ENCODE results near the gene NUDCD3. TPM values are rescaled to one million over a fixed set of nuclear protein-coding genes. Genes with fewer than 3 reads are reported as not detected.
A peak's percentile ranks its signal among the peaks of the same experiment; 100 is the strongest.

Gene NUDCD3
- total and polyA plus RNA-seq, 4 donors: 20.8 to 111 (median 62.0) TPM

DNA sequence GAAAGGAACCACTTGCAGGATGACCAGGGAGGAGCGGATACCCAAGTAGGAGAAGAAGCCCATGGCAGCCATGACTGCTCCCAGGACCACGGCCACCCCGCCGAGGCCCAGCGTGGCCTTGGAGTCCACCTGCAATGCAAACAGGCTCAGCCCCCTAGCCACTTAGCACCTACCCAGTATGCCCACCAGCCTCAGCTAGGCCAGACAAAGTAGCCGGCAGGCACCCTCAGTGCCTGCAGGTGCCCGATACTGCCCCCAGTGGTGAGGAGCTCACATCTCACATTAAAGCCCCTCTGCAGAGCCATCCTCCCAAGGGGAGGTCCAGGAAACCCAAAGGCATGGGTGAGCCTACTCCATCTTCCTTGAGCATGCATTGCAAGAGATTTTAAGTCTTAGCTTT is 44.0 kb upstream of the NUDCD3 start:
- no peaks in the 10 kb centered on the region for H3K4me1 ChIP-seq (ENCODE audit: control insufficient read depth in 1 of 2, insufficient read depth in 2 of 2, low read length in 2 of 2)
- DNase-seq (no peak), ATAC-seq (ENCODE audit: low FRiP score) (no peak)
- H3K4me3 ChIP-seq (ENCODE audit: low read length in 2 of 2): no peak overlapping the region
- no peaks in the 10 kb centered on the region for H3K27me3 ChIP-seq (ENCODE audit: control insufficient read depth in 1 of 2, insufficient read depth in 2 of 2, low read length in 1 of 2)
- H3K36me3 ChIP-seq (ENCODE audit: control insufficient read depth in 1 of 2, insufficient read depth in 2 of 2, low read length in 1 of 2): no peaks in the 10 kb centered on the region
- 60% methylated on average over 7 of the region's 7 CpGs for WGBS, 2 donors
- no peaks in the 10 kb centered on the region for H3K9me3 ChIP-seq (ENCODE audit: control insufficient read depth, low read length)
- intact Hi-C loops (cut with DNase I): no loop called here
- H3K27ac ChIP-seq (ENCODE audit: low read depth in 1 of 2, low read length in 2 of 2): no peak overlapping the region

DNA sequence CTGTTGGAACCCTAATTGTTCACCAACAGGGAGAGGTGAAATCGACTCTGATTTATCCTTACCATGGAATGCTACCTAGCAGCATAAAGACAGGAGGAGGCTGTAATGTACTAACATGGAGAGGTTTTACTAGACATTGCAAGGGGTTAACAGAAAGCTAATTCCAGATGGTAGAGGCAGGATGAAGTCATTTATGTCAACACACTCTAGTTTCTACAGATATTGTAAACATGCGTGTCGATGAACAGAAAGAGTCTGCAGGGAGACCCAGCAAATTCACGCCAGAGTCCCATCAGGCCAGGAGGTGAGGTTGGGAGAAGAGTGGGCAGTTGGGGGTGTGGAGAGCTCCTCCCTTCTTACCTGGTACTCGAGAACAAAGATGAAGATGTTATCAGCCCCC is 43.6 kb upstream of the NUDCD3 start:
- 55 to 57% methylated on average over 5 of the region's 5 CpGs for WGBS, 2 donors
- Histone ChIP-seq H3K36me3 (ENCODE audit: control insufficient read depth in 1 of 2, insufficient read depth in 2 of 2, low read length in 1 of 2) (no peaks in the 10 kb centered on the region), H3K4me1 (ENCODE audit: control insufficient read depth in 1 of 2, insufficient read depth in 2 of 2, low read length in 2 of 2) (no peaks in the 10 kb centered on the region), H3K27ac (ENCODE audit: low read depth in 1 of 2, low read length in 2 of 2) (no peak overlapping the region), H3K4me3 (ENCODE audit: low read length in 2 of 2) (no peak overlapping the region), H3K9me3 (ENCODE audit: control insufficient read depth, low read length) (no peaks in the 10 kb centered on the region), H3K27me3 (ENCODE audit: control insufficient read depth in 1 of 2, insufficient read depth in 2 of 2, low read length in 1 of 2) (no peaks in the 10 kb centered on the region)
- intact Hi-C loops (cut with DNase I): no loop called here
- ATAC-seq (ENCODE audit: low FRiP score) (no peak), DNase-seq (no peak)

DNA sequence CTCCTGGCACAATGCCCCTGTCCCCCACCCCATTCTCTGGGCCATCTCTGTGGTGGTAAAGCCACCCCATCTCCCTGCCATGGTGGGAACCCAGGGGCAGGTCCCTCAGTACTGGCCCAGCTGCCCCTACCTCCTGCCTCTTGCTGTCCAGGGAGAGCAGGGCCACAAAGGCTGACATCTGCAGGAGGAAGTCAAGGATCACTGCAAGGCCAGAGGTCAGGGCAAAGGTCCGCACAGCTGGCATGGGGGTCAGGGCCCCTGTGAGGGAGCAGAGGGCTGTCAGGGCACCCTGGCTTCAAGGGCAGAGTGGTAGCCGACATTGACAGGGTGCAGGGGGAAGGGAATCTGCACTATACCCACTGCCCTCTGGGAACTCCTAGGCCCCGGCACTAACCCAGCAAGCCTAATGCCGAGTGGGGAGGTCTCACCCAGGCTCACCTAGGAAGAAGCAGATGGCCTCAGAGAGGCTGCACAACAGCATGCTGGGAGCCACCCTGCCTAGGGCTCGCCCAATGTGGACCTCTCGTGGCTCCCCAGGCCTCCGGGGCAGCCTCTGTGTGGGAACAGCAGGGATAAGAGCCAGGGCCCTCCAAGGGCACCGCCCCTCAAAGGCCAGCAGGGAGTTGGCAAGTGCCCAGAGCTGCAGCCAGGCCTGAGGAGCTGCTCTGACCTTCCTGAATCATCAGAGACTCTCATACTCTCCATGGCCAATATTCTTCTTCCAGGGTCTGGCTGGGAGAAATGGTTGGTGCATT is 43.0 kb upstream of the NUDCD3 start:
- H3K4me1 ChIP-seq (ENCODE audit: control insufficient read depth in 1 of 2, insufficient read depth in 2 of 2, low read length in 2 of 2): no peaks in the 10 kb centered on the region
- no peak for ATAC-seq (ENCODE audit: low FRiP score)
- H3K27me3 ChIP-seq (ENCODE audit: control insufficient read depth in 1 of 2, insufficient read depth in 2 of 2, low read length in 1 of 2): no peaks in the 10 kb centered on the region
- H3K27ac ChIP-seq (ENCODE audit: low read depth in 1 of 2, low read length in 2 of 2): no peak overlapping the region
- WGBS, 2 donors: 76 to 77% methylated on average over 8 of the region's 8 CpGs
- H3K36me3 ChIP-seq (ENCODE audit: control insufficient read depth in 1 of 2, insufficient read depth in 2 of 2, low read length in 1 of 2): no peaks in the 10 kb centered on the region
- no peak overlapping the region for H3K4me3 ChIP-seq (ENCODE audit: low read length in 2 of 2)
- no peaks in the 10 kb centered on the region for H3K9me3 ChIP-seq (ENCODE audit: control insufficient read depth, low read length)
- no peak for DNase-seq
- intact Hi-C loops (cut with DNase I): no loop called here

DNA sequence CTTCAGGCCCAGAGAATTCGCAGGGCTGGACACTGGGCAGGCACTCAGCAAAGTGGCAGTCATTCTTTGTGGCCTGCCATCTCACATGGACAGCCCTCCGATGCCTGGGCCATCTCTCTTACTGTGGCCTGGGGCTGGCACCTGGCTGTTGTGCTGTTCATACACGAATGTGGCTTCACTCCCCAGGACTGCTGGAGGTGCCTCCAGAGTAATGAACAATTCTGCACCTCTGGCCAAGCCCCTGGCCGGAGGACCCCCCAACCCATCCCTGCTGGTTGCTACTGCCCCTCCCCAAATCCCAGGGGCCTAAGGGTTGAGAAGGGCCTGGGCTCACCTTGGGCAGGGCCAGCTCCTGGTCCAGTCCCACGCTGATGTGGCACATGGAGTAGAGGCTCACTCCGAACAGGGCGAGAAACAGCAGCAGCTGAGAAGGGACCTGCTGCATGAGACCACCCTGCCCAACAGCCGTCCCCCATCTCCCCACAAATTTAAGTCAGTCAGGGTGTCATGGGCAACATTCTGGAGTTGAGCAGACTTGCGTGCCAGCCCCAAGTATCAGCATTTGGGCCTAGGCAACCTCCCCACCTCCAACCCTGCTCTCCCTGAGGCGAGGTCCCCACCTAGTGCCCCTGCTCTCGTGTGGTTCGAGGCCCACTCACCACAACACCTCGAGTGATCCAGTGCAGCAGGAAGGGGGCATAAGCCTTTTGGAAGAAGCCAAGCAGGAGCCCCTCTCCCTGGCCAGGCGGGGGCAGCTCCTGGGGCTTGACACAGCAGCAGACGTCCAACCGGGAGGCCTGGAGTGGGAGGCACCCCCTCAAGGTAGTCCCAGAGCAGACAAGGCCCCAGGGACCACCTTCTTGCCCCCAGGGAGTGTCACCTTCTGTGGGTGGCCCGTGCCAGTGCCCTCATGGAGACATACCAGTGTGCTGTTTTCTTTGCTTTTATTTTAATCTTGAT is 41.2 kb upstream of the NUDCD3 start:
- intact Hi-C loops (cut with DNase I): no loop called here

DNA sequence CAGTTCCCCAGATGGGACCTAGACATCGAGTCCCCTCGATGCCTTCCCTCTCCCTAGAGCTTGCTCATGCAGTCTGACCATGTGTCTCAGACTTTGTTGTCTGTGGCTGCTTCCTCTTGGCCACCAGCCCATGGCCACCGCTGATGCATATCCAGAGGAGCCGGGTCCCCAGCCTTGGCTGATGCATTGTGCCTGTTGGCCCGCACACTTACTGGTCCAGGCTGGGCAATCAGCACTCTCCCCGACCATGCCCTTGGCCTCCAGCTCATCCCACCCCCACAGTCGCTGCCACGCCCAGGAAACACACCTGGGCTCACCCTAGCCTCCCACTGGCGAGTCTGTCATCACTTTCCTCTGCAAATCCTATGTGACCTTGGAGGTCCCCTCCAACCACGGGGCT is 40.5 kb upstream of the NUDCD3 start:
- Histone ChIP-seq H3K9me3 (ENCODE audit: control insufficient read depth, low read length) (no peaks in the 10 kb centered on the region), H3K27me3 (ENCODE audit: control insufficient read depth in 1 of 2, insufficient read depth in 2 of 2, low read length in 1 of 2) (no peaks in the 10 kb centered on the region), H3K4me3 (ENCODE audit: low read length in 2 of 2) (no peak overlapping the region), H3K27ac (ENCODE audit: low read depth in 1 of 2, low read length in 2 of 2) (no peak overlapping the region), H3K36me3 (ENCODE audit: control insufficient read depth in 1 of 2, insufficient read depth in 2 of 2, low read length in 1 of 2) (no peaks in the 10 kb centered on the region), H3K4me1 (ENCODE audit: control insufficient read depth in 1 of 2, insufficient read depth in 2 of 2, low read length in 2 of 2) (no peaks in the 10 kb centered on the region)
- 83 to 85% methylated on average over 10 of the region's 10 CpGs for WGBS, 2 donors
- no peak for DNase-seq
- no peak for ATAC-seq (ENCODE audit: low FRiP score)
- intact Hi-C loops (cut with DNase I): no loop called here

More for the DNA sequence above, 41.2 kb upstream of the NUDCD3 start:
- Histone ChIP-seq H3K27ac (ENCODE audit: low read depth in 1 of 2, low read length in 2 of 2) (no peak overlapping the region), H3K4me3 (ENCODE audit: low read length in 2 of 2) (no peak overlapping the region), H3K9me3 (ENCODE audit: control insufficient read depth, low read length) (no peaks in the 10 kb centered on the region), H3K4me1 (ENCODE audit: control insufficient read depth in 1 of 2, insufficient read depth in 2 of 2, low read length in 2 of 2) (no peaks in the 10 kb centered on the region), H3K36me3 (ENCODE audit: control insufficient read depth in 1 of 2, insufficient read depth in 2 of 2, low read length in 1 of 2) (no peaks in the 10 kb centered on the region), H3K27me3 (ENCODE audit: control insufficient read depth in 1 of 2, insufficient read depth in 2 of 2, low read length in 1 of 2) (no peaks in the 10 kb centered on the region)
- peak; percentile 22 for ATAC-seq (ENCODE audit: low FRiP score)
- 81 to 86% methylated on average over 17 of the region's 17 CpGs for WGBS, 2 donors
- no peak for DNase-seq

DNA sequence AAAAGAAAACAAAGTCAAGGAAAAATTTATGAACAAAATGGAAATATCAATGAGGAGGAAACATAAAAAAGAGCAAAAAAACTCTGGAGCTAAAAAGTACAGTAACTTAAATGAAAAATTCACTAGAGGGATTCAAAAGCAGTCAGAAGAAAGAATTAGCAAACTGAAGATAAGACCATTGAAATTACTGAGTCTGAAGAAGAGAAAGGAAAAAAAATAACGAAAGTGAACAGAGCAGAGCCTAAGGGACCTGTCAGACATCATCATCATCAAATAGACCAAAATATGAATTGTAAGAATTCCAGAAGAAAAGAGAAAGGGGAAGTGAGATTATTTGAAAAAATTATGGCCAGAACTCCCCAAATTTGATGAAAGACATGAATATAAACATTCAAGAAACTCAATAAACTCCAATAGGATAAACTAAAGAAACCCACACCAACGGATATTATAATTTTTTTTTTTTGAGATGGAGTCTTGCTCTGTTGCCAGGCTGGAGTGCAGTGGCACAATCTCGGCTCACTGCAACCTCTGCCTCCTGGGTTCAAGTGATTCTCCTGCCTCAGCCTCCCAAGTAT is 34.4 kb upstream of the NUDCD3 start:
- no peak overlapping the region for H3K27ac ChIP-seq (ENCODE audit: low read depth in 1 of 2, low read length in 2 of 2)
- no peak for ATAC-seq (ENCODE audit: low FRiP score)

DNA sequence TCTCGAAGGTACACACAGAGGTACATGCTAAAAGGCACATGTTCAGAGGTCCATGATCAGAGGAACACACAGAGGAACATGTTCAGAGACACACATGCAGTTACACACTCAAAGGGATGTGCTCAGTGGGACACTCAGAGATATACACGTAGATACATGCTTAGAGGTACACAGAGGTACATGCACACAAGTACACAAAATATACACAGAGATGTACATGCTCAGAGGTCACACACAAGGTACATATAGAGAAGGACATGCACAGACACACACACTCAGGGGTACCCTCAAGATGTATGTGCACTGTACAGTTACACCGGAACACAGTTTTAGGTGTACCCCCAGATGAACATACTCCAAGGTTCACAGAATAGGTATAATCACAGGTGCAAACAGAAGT is 31.9 kb upstream of the NUDCD3 start:
- Histone ChIP-seq H3K4me1 (ENCODE audit: control insufficient read depth in 1 of 2, insufficient read depth in 2 of 2, low read length in 2 of 2) (no peaks in the 10 kb centered on the region), H3K27ac (ENCODE audit: low read depth in 1 of 2, low read length in 2 of 2) (no peak overlapping the region), H3K4me3 (ENCODE audit: low read length in 2 of 2) (no peak overlapping the region), H3K36me3 (ENCODE audit: control insufficient read depth in 1 of 2, insufficient read depth in 2 of 2, low read length in 1 of 2) (no peaks in the 10 kb centered on the region), H3K9me3 (ENCODE audit: control insufficient read depth, low read length) (no peaks in the 10 kb centered on the region), H3K27me3 (ENCODE audit: control insufficient read depth in 1 of 2, insufficient read depth in 2 of 2, low read length in 1 of 2) (no peaks in the 10 kb centered on the region)
- ATAC-seq (ENCODE audit: low FRiP score) (no peak), DNase-seq (no peak)
- 88% methylated on average over 3 of the region's 3 CpGs for WGBS, 2 donors
- intact Hi-C loops (cut with DNase I): no loop called here

More for the DNA sequence above, 34.4 kb upstream of the NUDCD3 start:
- no peak for DNase-seq
- H3K27me3 ChIP-seq (ENCODE audit: control insufficient read depth in 1 of 2, insufficient read depth in 2 of 2, low read length in 1 of 2): no peaks in the 10 kb centered on the region
- 72 to 75% methylated on average over 3 of the region's 3 CpGs for WGBS, 2 donors
- intact Hi-C loops (cut with DNase I): no loop called here
- no peaks in the 10 kb centered on the region for H3K9me3 ChIP-seq (ENCODE audit: control insufficient read depth, low read length)
- no peaks in the 10 kb centered on the region for H3K36me3 ChIP-seq (ENCODE audit: control insufficient read depth in 1 of 2, insufficient read depth in 2 of 2, low read length in 1 of 2)
- no peak overlapping the region for H3K4me3 ChIP-seq (ENCODE audit: low read length in 2 of 2)
- H3K4me1 ChIP-seq (ENCODE audit: control insufficient read depth in 1 of 2, insufficient read depth in 2 of 2, low read length in 2 of 2): no peaks in the 10 kb centered on the region

DNA sequence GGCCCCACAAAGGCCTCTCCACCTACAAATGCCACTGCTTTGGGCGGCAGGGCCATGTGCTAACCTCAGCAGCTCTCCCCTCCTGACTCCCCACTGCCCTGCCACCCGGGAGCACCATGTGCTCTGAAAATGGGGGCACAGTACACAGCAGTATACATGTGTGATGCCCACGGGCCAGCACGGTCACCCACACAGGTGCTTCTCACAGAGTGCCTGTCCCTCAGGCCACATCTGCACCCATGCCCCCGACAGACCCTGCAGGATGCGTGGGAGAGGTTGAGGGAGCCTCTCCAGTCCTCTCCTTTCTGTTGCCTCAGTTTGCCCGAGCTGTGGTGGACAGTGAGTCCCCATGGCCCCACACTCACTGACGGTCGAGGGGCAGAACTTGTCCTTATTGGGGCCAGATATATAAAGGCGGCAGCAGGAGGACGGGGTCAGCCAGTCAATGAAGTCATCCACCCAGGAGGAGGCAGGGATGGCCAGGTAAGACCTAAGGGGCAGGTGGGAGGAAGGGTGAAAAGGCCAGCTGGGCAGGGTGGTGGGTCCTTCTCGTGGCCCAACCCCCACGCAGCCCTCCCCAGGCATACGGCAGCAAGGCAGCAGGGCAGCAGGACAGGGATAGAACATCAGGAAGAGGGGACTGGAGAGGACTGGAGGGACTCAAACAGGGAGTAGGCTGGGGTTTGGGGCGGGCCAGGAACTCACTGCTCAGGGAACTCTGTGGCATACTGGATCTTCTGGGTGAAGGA is 31.1 kb upstream of the NUDCD3 start:
- no peak overlapping the region for H3K4me3 ChIP-seq (ENCODE audit: low read length in 2 of 2)
- no peaks in the 10 kb centered on the region for H3K36me3 ChIP-seq (ENCODE audit: control insufficient read depth in 1 of 2, insufficient read depth in 2 of 2, low read length in 1 of 2)
- intact Hi-C loops (cut with DNase I): no loop called here
- H3K4me1 ChIP-seq (ENCODE audit: control insufficient read depth in 1 of 2, insufficient read depth in 2 of 2, low read length in 2 of 2): no peaks in the 10 kb centered on the region
- no peak overlapping the region for H3K27ac ChIP-seq (ENCODE audit: low read depth in 1 of 2, low read length in 2 of 2)
- DNase-seq (no peak), ATAC-seq (ENCODE audit: low FRiP score) (no peak)
- no peaks in the 10 kb centered on the region for H3K27me3 ChIP-seq (ENCODE audit: control insufficient read depth in 1 of 2, insufficient read depth in 2 of 2, low read length in 1 of 2)
- WGBS, 2 donors: 81 to 84% methylated on average over 15 of the region's 15 CpGs
- no peaks in the 10 kb centered on the region for H3K9me3 ChIP-seq (ENCODE audit: control insufficient read depth, low read length)
